ENCODE results near the gene GOLGA2. TPM values are rescaled to one million over a fixed set of nuclear protein-coding genes. Genes with fewer than 3 reads are reported as not detected.
"Not testable (repeated sequence)": the region's sequence is repeated elsewhere in the genome, so short reads cannot be mapped to it uniquely, and the experiment has no call there.

GOLGA2 gene
- total RNA-seq, 1 donor from 2014 or later, result 49.6 TPM

DNA sequence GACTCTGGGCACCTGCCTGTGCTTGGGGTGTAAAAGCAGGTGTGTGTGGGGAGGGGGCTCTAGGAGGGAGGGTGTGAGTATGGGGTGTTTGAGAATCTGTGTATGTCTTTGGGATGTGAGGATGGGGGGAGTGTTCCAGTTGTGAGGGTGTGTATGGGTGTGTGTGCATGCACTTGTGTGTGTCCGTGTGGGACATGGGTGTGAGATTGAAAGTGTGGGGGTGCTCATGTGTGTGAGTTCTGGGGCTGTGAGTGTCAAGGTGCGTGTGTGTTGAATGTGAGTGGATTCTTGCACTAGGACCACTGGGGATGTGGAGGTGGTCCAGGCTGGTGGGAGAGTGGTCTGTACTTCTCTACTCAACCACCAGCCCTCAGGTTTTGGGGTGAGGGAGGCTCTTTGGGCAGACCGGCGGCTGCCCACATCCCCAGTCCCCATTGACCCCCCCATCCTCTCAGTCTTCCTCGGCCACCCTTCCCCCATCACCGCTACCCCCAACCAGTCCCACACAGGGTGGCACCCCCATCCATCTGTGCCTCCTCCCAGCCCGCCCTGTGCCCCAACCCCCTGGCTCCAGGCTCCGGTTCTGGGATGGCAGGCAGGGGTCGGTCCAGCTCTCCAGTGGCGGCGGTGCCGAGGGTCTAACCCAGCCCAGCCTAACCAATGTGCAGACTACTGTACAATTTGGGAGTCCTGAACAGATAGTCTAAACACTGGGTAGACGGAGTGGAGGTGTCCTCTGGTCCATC is 31.5 kb downstream of the GOLGA2 start:
- DNase-seq (ENCODE audit: low read depth in 2 of 2), result no peak

DNA sequence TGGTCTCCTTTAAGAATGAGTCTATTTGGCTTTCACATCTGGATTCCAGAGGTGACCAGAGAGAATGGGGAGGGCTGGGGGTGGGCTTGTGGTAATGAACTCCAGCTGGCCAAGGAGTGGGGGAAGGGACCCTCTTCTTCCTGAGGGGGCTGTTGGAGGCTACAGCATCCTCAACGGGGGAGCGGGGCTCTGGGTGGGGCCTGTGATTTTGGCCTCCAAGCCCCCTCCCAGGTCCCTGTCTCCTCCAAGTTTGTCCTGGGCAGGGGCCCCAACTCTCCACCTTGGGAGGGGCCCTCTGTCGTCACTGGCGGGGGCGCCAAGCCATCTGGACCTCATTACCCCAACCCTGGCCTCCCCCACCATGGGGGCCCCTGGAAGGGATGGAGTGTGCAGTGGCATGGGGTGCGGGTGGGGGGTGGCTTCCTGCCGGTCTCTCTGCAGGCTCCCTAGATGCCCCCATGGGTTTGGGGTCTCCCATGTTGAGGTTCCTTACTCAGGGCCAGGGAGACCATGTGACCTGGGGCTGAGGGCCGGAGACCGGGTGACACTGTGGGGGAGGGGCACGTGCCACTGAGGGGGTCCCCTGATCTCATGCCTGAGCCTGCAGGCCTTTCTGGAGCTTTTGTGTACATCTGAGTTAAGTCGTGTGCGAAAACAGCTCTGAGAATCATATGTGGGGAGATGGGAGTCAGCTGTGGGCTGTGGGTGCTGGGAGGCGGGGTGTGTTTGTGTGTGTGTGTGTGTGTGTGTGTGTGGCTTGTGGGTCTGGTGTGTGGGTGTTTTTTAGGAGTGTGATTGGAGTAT is 32.4 kb downstream of the GOLGA2 start:
- no peak for DNase-seq (ENCODE audit: low read depth in 2 of 2)

DNA sequence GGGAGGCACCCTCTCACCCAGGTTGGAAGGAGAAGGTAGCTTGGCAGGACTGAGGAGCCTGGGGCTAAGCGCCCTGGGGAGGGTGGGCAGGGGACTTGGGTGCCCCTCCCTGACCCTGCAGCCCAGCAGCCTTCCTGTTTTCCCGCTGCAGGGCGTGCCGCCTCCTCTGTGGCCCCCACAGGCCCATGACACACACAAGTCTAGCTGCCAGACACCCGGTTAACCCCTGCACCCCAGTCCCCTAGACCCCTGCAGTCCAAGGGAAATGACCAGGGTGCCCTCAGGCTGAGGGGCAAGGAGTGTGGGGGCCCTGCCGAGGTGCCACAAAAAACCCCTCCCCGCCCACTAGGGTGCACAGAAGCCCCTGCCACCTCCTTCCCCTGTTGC is 33.0 kb downstream of the GOLGA2 start:
- no peak for DNase-seq (ENCODE audit: low read depth in 2 of 2)

DNA sequence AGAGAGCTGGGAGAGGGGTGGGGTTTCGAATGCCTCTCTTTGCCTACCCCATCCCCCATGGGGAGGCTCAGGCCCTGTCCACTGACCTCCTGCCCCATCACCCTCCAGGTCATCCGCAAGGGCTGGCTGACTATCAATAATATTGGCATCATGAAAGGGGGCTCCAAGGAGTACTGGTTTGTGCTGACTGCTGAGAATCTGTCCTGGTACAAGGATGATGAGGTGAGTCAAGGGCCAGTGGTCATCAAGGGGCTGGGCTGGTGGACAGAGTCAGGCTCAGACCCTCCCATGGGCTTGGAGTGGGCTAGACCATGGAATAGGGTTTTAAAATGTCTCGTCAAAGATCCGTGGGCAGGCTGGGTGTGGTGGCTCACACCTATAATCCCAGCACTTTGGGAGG is 33.7 kb downstream of the GOLGA2 start:
- DNase-seq (ENCODE audit: low read depth in 2 of 2), result no peak

DNA sequence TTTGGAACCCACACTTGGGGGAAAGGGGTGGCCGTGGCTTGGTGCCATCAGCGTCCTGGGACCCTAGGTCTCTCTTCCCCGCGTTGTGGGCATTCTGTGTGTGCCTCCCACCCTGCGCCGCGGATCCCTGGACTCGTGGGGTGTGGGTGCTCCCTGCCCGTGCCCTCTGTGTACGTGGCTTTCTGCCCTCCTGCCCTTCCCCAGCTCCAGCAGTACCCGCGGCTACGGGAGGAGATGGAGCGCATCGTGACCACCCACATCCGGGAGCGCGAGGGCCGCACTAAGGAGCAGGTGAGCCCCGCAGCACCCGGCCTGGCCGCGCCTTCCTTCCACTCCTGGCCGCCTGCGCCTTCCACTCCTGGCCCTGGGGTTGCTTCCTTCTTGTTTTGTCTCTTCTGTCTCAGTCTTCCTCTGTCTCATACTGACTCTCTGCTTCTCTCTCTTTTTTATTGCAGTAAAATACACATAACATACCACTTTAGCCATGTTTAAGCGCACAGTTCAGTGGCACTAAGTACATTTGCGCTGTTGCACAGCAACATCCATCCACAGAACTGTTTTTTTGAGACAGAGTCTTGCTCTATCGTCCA is 41.9 kb downstream of the GOLGA2 start:
- no peak for DNase-seq (ENCODE audit: low read depth in 2 of 2)

DNA sequence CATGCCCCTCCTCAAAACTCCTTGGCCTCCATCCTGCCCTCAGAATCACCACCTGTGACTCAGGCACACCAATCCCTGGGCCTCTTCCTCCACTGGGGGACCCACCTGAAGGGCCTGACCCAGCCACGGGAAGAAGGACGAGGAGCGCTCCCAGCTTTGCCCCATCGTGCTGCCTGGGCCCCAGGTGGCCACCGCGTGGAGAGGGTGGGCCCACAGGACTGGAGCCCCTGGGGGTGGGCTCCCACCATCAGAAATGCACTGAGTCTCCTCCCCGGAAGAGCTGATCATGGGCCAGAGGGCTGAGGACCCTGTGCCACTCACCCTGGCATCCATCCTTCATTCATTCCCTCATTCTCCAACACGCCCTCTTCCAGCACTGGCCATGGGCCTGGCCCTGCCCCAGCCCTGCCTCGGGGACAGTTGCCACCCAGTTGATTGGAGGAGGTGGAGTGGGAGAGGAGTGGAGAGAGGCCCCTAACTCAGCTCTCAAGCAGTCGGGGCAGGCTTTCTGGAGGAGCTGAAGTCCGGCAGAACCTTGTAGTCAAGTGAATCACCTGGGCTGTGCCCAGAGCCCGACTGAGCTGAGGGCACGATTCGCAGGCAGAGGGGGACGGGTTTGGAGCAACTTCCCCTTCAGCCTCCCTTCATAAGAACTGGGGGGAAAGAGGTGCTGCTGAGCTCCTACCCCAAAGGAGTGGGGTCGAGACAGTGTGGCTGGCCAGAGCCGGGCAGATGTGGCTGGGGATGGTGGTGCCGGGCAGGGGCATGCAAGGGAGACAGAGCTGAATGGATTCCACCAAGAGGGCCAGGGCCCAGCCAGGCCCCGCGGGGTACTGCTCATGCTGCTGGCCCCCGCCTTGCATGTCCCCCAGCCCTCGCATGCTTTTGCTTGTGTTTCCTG is 43.0 kb downstream of the GOLGA2 start:
- DNase-seq (ENCODE audit: low read depth in 2 of 2), result no peak

DNA sequence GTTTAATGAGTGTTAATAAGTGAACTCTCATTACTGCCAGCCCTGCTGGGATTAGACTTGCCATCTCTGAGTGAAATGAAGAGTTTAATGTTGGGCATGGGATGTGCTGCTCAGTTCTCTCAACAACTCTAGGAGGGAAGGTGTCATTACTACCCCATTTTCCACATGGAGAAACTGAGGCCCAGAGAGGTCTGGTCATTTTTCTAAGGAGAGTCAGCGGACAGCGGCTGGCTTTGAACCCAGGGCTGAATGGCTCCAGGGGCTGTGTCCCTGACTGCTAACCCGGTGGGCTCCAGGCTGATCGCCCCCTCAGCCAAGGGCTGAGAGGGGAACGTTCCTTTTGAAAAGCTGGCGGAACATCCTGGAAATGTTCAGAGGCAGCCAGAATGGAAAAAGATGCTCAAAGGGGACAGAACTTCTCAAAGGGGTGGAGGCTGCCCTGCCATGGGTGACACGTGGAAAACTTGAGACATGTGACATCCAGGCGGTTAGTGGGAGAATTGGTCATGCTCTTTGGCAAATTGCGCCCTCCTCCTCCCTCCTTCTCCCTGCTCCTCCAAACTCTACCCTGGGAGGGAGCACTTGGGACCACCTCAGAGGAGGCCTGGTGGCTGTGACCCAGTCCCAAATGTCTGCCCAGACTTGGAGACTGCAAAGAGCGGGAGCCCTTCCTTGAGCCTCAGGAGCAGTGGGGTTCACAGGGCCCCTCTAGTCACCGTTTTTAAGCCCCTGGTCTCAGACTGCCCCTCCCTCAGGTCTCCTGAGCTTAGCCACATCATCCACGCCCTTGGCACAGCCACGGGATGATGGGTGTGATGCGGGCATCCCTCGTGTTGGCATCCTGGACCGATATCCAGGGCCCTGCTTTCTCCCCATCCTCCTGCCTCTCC is 43.9 kb downstream of the GOLGA2 start:
- no peak for DNase-seq (ENCODE audit: low read depth in 2 of 2)

DNA sequence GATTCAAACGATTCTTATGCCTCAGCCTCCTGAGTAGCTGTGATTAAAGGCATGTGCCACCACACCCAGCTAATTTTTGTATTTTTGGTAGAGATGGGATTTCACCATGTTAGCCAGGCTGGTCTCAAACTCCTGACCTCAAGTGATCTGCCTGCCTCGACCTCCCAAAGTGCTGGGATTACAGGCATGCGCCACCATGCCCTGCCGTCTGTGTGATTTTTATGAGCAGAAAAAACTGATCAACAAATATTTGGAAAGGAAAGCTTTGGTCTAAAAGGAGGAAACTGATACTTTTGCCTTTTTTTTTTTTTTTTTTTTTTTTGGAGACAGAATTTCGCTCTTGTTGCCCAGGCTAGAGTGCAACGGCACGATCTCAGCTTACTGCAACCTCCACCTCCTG is 44.9 kb downstream of the GOLGA2 start:
- DNase-seq (ENCODE audit: low read depth in 2 of 2), result not testable (repeated sequence)

DNA sequence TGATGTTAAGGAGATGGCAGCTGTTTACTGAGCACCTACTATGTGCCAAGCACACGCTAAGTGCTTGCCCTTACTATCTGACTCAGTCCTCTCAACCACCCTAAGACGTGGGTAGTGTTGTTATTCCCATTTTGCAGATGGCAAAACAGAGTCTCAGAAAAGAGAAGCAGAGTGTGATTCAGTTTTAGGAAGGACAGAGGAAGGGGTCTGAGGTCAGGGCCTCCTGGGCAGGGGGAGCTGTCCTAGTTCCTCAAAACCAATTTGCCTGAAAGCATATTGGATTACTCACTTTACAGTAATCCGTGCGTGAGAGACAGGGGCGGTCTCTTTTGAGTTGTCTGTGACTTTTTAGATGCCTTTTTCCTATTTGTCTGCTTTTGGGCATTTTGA is 49.4 kb downstream of the GOLGA2 start:
- no peak for DNase-seq (ENCODE audit: low read depth in 2 of 2)

DNA sequence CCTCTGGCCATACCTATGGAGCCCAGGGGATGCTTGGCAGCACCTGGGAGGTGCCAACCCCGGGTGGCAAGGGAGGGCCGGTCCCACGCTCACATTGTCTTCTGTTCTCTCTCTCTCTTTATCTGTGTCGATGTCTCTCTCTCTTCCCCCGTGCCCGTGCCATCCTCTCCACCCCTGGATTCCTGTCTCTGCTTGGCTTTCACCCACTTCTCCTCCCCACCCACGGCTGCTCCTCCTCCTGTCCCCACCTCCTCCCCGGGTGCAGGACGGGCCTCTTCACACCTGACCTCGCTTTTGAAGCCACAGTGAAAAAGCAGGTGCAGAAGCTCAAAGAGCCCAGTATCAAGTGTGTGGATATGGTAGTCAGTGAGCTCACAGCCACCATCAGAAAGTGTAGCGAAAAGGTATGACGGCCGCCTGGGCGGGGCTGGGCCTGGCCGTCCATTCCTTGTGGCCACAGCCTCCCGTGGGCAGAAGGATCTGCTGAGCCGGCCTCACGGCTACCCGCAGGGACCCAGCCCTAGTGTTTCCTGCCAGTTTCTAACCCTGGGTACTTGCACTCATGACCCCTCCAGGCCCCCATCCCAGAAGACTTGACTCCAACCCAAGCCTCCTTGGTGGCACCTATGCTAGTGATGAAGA is 49.9 kb downstream of the GOLGA2 start:
- no peak for DNase-seq (ENCODE audit: low read depth in 2 of 2)

DNA sequence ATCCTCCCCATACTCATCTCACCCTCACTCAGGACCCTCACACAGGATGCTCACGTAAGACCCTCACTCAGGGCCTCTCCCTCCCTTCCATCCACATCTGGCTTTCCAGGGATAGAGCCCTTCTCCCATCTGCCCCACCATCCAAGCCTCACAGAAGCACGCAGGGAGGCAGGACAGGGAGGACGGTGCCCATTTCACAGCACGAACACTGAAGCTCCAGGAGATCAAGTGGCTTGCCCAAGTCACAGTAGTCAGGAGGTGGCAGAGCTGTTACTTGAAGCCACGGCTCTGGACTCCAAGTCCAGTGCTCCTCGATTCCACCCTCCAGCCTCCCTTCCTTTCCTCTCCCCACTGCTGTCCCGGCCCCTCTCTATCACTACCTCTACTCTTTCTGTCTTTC is 50.9 kb downstream of the GOLGA2 start:
- DNase-seq (ENCODE audit: low read depth in 2 of 2), result no peak

DNA sequence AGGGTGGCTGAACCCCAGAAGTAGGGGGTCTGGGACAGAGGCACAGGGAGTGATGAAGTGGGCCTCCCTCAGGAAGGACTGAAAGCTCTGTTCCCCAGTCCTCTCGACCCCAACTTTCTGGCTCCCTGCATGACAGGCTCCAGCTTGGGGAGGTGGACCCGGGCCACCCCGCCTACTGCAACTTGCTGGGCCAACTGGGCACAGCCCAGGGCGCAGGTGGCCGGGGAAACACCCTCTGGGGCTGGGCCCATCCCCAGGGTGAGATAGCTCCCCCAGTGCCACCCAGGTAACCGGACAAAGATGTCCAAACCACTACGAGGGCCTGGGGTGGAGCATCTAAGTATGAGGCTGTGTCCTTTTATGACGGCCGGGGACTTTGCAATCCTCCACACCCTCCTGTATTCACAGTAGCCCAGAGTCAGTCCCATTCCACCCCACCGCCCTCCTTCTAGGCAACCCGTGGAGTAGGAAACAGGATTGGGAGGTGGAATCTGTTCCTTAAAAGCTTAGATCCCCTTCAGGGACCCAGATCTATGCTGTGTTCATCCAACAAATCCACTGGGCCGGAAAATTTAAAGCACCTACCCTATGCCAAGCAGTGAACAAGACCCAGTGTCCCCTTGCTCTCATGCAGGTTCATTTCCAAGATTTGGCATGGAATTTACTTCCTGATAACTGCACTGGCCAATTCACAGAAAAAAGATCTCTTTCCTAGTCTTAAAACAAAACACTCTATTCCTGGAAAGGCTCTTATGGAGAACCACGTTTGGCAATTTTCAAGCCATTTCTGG is 52.7 kb downstream of the GOLGA2 start:
- DNase-seq (ENCODE audit: low read depth in 2 of 2), result no peak

DNA sequence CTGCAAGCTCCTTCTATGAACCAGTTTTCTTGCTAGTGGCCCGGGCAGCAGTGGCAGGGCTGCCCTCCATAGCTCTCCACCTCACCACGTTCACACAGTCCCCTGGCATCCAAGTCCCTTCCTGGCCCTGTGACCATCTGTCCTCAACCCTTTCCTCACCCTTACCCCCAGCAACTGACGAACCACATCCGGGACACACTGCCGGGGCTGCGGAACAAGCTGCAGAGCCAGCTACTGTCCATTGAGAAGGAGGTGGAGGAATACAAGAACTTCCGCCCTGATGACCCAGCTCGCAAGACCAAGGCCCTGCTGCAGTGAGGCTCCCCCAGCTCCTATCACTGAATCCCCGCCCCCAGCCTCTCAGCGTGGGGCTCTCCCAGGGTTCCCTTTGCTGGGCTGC is 53.8 kb downstream of the GOLGA2 start:
- no peak for DNase-seq (ENCODE audit: low read depth in 2 of 2)

DNA sequence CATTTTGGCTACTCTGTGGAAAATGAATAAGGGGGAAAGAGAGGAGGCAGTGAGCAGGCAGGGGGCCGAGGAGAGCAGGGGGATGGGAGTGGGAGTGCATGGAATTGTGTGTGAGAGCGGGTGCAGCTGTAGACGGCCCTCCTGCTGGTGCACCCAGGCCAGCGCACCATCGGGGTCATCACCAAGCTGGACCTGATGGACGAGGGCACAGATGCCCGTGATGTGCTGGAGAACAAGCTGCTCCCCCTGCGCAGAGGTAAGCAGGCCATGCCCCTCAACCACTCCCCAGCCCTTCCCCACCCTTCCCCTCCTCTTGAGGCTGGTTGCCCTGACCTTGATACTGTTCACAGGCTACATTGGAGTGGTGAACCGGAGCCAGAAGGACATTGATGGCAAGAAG is 56.0 kb downstream of the GOLGA2 start:
- no peak for DNase-seq (ENCODE audit: low read depth in 2 of 2)

DNA sequence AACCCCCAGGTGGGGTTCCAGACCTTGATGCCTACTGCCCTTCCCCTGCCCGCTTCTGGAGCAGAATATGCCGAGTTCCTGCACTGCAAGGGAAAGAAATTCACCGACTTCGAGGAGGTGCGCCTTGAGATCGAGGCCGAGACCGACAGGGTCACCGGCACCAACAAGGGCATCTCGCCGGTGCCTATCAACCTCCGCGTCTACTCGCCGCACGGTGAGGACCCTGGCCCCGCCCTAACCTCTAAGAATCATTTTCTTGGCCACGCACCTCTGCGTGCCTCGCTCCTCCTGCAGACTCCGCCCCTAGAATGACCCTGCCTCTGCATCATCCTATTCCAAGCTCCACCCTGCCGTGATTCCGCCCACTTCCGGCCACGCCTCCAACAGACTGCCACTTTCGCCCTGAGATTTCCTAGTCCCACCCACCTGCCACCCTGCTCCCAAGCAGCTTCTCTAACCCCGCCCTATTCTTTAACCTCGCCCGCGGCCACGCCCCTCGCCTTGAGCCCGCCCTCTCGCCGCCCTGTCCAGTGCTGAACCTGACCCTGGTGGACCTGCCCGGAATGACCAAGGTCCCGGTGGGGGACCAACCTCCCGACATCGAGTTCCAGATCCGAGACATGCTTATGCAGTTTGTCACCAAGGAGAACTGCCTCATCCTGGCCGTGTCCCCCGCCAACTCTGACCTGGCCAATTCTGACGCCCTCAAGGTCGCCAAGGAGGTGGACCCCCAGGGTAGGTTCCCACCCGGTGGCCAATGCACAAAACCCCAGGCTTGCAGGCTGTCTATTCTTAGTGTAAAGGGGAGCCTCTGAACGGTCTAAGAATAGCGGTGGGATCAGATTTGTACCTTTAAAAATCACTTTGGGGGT is 57.1 kb downstream of the GOLGA2 start:
- peak; percentile 58 to 92 for DNase-seq (ENCODE audit: low read depth in 2 of 2)

DNA sequence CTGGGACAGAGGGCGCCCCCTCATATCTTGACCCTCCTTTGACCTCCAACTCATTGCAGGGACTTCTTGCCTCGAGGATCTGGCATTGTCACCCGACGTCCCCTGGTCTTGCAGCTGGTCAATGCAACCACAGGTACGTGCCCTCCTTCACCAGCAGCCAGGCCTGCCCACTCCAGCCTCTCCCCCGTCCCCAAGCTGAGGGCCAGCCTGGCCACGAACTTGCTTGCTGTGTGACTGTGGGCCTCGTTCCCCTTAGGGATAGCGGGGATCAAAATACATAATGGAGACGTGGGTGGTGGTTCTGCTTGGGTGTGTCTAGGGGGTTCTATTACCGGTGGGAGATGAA is 57.7 kb downstream of the GOLGA2 start:
- DNase-seq (ENCODE audit: low read depth in 2 of 2), result no peak

DNA sequence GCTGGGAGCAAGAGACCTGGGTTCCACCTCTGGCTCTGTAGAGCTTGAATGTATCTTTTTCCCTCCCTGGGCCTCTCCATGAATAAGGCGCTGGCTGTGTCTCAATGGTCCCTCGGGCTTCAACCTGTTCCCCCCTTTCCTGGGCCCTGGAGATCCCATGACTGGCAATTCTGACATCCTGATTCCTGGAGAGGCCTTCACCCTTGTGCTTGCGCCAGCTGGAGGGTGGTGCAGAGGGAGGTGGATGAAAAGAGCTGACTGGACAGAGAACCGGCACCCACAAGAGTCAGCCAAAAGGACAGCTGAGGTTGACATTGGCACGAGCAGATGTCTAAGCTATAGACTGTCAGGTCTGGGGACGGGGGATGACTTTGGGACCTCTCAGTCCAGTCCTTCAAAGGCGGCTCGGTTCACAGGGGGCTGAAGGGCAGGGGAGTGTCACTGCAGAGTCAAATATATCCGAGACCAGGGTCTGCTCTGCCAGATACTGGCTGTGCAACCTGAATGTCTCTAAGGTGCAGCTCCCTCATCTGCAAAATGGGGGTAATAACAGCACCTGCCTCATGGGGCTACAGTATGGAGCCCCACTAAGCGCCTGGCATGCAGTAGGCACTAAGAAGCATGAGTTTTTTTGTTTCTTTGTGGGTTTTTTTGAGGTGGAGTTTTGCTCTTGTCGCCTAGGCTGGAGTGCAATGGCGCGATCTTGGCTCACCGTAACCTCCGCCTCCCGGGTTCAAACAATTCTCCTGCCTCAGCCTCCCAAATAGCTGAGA is 58.8 kb downstream of the GOLGA2 start:
- DNase-seq (ENCODE audit: low read depth in 2 of 2), result no peak
